H1 (cell line): ENCODE measurements around the gene SARS2. TPM values are rescaled to one million over a fixed set of nuclear protein-coding genes. Genes with fewer than 3 reads are reported as not detected.

Experiments
- CHD7 ChIP-seq: fragments of 300-600 bp; sonication (generic); IDR thresholded peaks from 2 replicates; pipeline ENCODE4 v1.7.1; 2012; ENCODE audit warnings: low read length, moderate library complexity, mild to moderate bottlenecking, inconsistent platforms; ENCODE audit not compliant: insufficient replicate concordance
- KDM5A ChIP-seq: fragments of 200-600 bp; IDR thresholded peaks from 2 replicates; pipeline ENCODE4 v1.7.1; 2012; ENCODE audit warnings: mild to moderate bottlenecking, low read length, inconsistent platforms, mixed read lengths
- RAD21 ChIP-seq, 2 experiments: IDR thresholded peaks in 1 of 2; conservative IDR thresholded peaks in 1 of 2; 2 replicates each; pipeline ENCODE4 v1.6.1; 2011; ENCODE audit warnings: low read depth in 2 of 2, low read length in 2 of 2, improper control_type of control experiment in 1 of 2, inconsistent platforms in 1 of 2, mild to moderate bottlenecking in 1 of 2, moderate library complexity in 1 of 2
- SP1 ChIP-seq: IDR thresholded peaks from 2 replicates; pipeline ENCODE4 v1.6.1; 2011; ENCODE audit warnings: low read depth, low read length
- polyA plus RNA-seq, 7 experiments: library from polyadenylated mRNA; depleted of rRNA in 3 of 7; stranded (reverse) in 5 of 7; unstranded in 2 of 7; fragments of >200 nt in 5 of 7; fragments of 200-250 nt in 2 of 7; gene quantifications; 1 replicate in 5 of 7; 2 replicates in 1 of 7; 4 replicates in 1 of 7; pipeline versions ENCODE4 v1.2.1 to v1.2.3, GENCODE V29; 2011 to 2013; ENCODE audit warnings: missing spikeins in 2 of 7, mixed read lengths in 2 of 7
- total RNA-seq: library from RNA; stranded (reverse); fragmentation: NEBNext Ultra II Directional; extraction: Animal tissue kit (Norgen Biotek cat#: 25700); gene quantifications from 2 replicates; pipeline ENCODE4 v1.2.1, GENCODE V29; 2021

Gene SARS2
- total and polyA plus RNA-seq, 2 of the 8 experiments (the other 6 are each of a cell fraction or from before 2014, with no cell fraction given) = 68.0 to 102 TPM

GRCh38 chr19:38924388-38924787 lies 6.2 kb downstream of the SARS2 start (continued):
- TF ChIP-seq CHD7 = no peak
- no peak for TF ChIP-seq KDM5A
- TF ChIP-seq RAD21 (IDR thresholded peaks at IDR 0.05 in 1 of 2, conservative IDR thresholded peaks at IDR 0.05 in 1 of 2; ENCODE audit: low read depth in 2 of 2, low read length in 2 of 2) = no peak
- TF ChIP-seq SP1 = no peak
